MM.1S (cell line): Measurements from ENCODE around the gene CTNNA2.

Experiments used
- EZH2phosphoT487 ChIP-seq: fragments of 300-600 bp; sonication (generic); IDR thresholded peaks from 2 replicates; pipeline ENCODE4 v1.6.1; 2018; ENCODE audit warnings: antibody characterized with exemption, low read length
- TF ChIP-seq, protein P1 (sequence below): fragments of 300-600 bp; sonication (generic); IDR thresholded peaks from 2 replicates; pipeline ENCODE4 v1.5.1; 2016; ENCODE audit warnings: antibody characterized with exemption, low read length, mixed read lengths

- TF ChIP-seq, protein P1, sequence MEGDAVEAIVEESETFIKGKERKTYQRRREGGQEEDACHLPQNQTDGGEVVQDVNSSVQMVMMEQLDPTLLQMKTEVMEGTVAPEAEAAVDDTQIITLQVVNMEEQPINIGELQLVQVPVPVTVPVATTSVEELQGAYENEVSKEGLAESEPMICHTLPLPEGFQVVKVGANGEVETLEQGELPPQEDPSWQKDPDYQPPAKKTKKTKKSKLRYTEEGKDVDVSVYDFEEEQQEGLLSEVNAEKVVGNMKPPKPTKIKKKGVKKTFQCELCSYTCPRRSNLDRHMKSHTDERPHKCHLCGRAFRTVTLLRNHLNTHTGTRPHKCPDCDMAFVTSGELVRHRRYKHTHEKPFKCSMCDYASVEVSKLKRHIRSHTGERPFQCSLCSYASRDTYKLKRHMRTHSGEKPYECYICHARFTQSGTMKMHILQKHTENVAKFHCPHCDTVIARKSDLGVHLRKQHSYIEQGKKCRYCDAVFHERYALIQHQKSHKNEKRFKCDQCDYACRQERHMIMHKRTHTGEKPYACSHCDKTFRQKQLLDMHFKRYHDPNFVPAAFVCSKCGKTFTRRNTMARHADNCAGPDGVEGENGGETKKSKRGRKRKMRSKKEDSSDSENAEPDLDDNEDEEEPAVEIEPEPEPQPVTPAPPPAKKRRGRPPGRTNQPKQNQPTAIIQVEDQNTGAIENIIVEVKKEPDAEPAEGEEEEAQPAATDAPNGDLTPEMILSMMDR: no peak
- no peak for TF ChIP-seq EZH2phosphoT487
Measured at GRCh38 chr2:80001701-80002101, 488.9 kb downstream of the CTNNA2 start.
